Neuron (in vitro differentiated cells): ENCODE data around the gene SULT1A1.
"Not testable (repeated sequence)": the region's sequence is repeated elsewhere in the genome, so short reads cannot be mapped to it uniquely, and the experiment has no call there.

Experiments used
- H2AFZ ChIP-seq: one replicate; pipeline ENCODE4 v1.6.1; 2013; ENCODE audit warnings: low read depth, mild to moderate bottlenecking, inconsistent platforms, low read length, moderate library complexity
- H3K27me3 ChIP-seq: one replicate; pipeline ENCODE4 v1.6.1; 2013; ENCODE audit warnings: low read length; ENCODE audit not compliant: insufficient read depth
- H3K36me3 ChIP-seq: one replicate; pipeline ENCODE4 v1.6.1; 2013; ENCODE audit warnings: low read length; ENCODE audit not compliant: insufficient read depth
- H3K4me1 ChIP-seq: one replicate; pipeline ENCODE4 v1.6.1; 2013; ENCODE audit warnings: low read length; ENCODE audit not compliant: insufficient read depth
- H3K4me3 ChIP-seq: 2 replicates; pipeline ENCODE4 v1.5.1; 2013; ENCODE audit warnings: mild to moderate bottlenecking, low read length, moderate library complexity
- H3K9me3 ChIP-seq: one replicate; pipeline ENCODE4 v1.6.1; 2013; ENCODE audit warnings: low read length

SULT1A1 gene

DNA sequence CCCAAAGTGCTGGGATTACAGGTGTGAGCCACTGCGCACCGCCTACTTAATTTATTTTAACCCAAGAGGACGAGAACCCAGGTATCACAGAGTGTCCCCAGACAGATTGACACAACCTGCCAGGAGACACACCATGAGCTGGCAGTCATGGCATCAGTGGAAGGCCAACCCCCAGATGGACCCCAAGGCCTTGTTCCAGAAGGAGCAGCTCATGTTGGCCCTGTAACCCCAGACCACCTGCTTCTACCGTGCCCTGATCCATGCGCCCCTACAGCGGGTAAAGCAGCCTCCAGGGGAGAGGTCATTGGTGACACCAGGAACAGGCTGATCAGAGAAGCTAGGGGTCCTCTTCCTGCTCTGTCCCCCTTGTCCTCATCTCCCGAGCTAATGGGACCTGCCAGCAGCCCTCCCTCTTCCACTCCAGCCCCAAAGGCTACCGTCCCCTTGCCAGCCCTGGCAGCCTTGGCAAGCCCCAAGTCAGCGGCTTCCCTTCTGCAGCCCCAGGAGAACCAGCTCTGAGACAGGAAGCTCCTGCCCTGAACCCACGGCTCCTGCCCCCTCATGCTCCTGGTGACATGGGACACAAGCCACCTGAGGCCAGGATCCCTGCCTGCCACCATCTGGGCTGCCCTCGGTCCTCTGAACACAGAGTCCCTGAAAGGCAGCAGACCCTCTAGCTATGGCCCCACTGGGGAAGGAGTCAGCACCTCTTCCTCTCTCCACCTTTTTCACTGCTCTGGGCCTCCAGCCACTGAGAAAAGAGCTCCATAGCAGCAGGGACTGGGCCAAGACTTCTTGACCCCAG is 6.3 kb downstream of the SULT1A1 start:
- Histone ChIP-seq H3K9me3 (no peaks in the 10 kb centered on the region), H3K4me3 (no peak overlapping the region), H3K4me1 (no peaks in the 10 kb centered on the region), H2AFZ (no peak overlapping the region), H3K27me3 (no peaks in the 10 kb centered on the region), H3K36me3 (no peaks in the 10 kb centered on the region)

DNA sequence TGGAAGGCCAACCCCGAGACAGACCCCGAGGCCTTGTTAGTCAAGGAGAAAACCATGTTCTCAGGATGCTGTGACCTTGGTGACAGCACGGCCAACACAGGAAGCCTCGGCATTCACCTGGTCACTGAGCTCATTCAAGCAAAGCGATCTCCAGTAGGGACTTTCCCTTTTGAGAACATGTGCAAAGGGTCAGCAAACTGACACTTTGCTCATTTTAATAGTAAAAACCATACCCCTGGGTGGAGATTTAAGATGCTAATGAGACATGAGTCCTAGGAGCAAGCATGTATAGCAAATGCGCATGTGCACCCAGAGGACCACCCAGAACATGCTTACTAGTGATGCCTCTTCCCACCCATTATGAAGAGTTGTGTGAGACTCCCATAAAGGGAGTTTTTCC is 7.3 kb downstream of the SULT1A1 start:
- no peaks in the 10 kb centered on the region for H3K27me3 ChIP-seq
- no peak overlapping the region for H2AFZ ChIP-seq
- H3K4me3 ChIP-seq: no peak overlapping the region
- no peaks in the 10 kb centered on the region for H3K9me3 ChIP-seq
- no peaks in the 10 kb centered on the region for H3K36me3 ChIP-seq
- peaks cover 7% of the 10 kb centered on the region for H3K4me1 ChIP-seq

DNA sequence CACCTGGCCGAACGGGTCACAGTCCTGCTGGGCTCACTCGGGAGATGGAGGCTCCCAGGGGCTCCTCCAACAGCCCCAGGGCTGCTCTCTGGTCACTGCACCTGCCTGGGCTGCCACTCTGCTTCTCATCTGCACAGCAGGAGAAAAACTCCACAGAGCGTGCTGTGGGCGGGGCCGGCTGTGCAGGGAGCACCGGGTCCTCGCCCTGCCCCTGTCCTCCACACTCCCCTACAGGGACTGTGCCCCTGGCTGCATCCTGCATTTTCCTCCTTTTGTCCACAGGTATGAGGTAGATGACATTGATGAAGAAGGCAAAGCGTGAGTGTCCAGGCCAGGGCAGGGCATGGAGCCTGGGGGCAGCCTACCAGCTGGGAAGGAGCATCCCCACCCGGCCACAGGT is 7.8 kb downstream of the SULT1A1 start:
- not testable (repeated sequence) for H3K27me3 ChIP-seq, H2AFZ ChIP-seq

DNA sequence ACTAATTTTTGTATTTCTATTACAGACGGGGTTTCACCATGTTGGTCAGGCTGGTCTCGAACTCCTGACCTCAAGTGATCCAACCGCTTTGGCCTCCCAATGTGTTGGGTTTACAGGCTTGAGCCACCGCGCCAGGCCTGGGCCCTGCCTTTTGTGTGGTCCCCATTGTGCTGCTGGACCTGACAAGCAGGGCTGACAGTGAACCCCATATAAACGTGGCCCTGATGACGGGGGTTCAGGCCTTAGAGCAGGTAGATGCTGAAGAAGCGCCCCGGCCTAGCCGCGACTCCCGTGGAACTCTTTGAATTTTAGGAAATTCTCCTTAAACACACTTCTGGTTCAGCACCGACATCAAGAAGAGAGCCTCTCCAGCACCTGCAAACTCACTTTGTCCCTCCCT is 8.3 kb downstream of the SULT1A1 start:
- H3K4me3 ChIP-seq, H3K27me3 ChIP-seq, H2AFZ ChIP-seq, H3K36me3 ChIP-seq, H3K9me3 ChIP-seq: not testable (repeated sequence)
- peaks cover 17% of the 10 kb centered on the region for H3K4me1 ChIP-seq

More for the DNA sequence above, 7.8 kb downstream of the SULT1A1 start:
- H3K4me1 ChIP-seq: peaks cover 12% of the 10 kb centered on the region
- H3K36me3 ChIP-seq, H3K9me3 ChIP-seq, H3K4me3 ChIP-seq: not testable (repeated sequence)

DNA sequence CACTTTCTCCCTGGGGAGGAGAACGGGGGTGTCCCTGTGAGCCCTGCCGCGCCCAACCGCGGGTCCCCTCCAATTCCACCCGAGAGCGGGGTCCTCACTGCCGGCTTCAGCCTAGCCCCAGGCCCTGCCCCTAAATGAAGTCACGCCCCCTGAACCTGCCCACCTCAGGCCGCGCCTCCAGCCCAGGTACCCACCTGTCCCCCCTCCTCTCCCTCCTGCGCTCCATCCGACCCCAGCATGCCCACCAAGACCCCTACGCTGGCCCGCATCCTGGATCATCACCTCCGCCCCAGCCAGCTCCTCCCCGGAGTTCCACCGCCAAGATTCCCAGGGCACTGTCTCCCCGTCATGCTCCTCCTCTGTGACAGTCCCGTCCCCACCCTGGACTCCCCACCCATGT is 8.9 kb downstream of the SULT1A1 start:
- not testable (repeated sequence) for H3K4me3 ChIP-seq, H3K27me3 ChIP-seq, H3K36me3 ChIP-seq, H2AFZ ChIP-seq, H3K9me3 ChIP-seq
- H3K4me1 ChIP-seq: peaks cover 17% of the 10 kb centered on the region

DNA sequence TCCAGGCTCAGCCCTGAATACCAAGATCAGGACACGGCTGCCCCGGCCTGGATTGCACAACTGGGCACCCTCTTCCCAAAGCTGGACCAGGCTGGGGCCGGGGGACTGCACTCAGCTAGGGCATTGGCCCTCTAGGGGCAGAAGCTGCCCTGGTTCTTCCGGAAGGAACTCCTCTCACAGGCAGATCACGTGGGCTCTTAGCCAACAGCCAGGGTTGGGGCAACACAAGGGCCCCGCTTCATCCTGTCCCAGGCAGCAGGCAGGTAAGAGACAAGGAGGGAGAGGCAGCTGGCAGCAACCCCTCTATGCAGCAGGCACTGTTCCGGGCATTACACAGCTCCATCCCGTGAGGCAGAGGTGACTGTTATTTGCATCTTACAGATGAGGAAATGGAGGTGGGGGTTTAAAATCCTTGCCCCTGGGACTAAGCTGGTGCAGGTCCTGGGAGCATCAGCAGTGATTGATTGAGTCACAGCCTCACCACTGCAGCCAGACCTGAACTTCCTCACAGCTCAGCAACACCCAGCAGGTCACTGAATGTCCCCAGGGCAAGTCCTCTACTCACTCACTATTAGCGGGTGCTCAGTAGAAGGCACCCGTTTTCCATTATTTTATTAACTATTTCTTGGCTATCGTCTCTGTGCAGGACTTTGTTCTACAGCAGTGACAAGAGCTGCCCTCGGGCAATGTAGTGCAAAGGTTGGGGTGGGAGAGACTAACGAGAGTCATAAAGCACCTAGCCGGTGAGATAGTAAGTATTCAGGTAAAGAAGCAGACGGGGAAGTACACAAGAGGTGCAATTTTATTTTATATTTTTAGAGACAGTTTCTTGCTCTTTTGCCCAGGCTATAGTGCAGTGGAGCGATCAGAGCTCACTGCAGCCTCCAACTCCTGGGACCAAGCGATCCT is 10.2 kb downstream of the SULT1A1 start:
- H2AFZ ChIP-seq, H3K36me3 ChIP-seq, H3K4me3 ChIP-seq, H3K9me3 ChIP-seq, H3K27me3 ChIP-seq: not testable (repeated sequence)
- H3K4me1 ChIP-seq: peaks cover 17% of the 10 kb centered on the region

DNA sequence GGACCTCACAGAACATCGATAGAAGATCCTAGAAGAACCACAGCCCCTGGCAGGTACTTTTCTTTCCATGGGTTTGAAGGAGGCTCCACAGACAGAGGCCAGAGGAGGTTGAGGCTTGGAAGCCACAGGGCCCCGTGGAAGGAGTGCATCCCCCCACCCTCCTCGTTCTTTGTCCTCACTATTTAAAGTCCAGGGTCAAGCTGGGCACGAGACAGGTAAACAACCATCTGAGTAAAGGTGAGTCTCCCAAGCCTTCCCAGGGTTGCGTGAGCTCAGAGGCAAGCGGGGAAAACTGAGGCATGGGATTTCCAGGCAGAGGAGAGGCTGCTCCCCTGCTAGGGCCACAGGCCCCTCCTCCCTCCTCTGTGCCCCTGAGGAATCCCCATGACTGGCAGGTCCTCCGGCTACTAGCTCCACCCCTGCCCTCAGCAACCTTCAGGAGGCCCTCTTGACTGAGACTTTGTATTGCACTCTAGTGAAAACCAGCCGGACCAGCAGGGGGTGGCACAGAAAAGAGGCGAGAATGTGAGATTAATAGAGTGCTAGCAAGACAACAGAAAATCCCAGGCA is 12.1 kb downstream of the SULT1A1 start:
- H3K36me3 ChIP-seq: peaks cover 5% of the 10 kb centered on the region
- no peaks in the 10 kb centered on the region for H3K27me3 ChIP-seq
- peaks cover 17% of the 10 kb centered on the region for H3K4me1 ChIP-seq
- H3K4me3 ChIP-seq: no peak overlapping the region
- no peaks in the 10 kb centered on the region for H3K9me3 ChIP-seq
- no peak overlapping the region for H2AFZ ChIP-seq

DNA sequence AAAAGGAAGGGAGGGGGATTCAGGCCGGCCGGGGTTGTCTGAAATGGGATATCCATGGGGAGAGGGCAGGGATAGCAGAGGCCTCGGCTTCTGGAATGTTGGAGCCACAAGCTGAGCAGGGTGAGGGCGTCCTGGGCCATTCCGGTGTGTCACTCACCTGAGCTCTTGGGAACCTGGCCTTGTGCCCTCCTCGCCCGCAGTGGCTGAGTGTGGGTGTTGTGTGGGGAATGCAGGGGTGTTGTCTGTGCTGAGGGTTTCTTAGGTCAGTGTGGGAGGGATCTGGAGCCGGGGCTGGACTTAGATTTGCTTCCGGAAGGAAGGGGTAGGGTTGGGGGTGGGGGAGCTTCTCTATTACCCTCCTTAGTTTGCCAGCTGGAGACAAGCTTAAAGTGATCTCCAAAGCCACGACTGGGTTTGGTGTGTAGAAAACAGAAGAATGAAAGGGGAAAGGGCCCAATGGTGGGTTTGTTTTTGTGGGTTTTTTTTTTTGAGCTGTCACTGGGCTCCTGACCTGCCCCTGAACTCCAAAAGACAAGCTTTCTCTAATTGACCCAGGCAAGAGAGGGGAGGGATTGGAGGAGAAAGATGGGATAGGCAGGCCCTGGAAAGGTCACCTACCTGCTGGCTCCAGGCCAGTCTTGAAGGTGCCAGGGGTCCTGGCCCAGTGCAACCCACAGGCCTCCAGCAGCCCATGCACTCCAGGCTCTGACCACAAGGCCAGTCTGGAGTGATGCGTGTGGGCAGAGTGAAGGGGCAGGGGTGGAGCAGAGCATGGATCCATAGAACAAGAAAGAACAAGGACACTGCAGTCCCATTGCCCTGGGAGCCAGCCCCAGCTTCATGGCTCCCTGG is 12.8 kb downstream of the SULT1A1 start, which contains the start of gene SULT1A2:
SULT1A2 (minus strand) TSS at position 211 of the 852 bp plus-strand sequence. CDS start 1,120 bp downstream, outside the sequence.
- H3K27me3 ChIP-seq: no peaks in the 10 kb centered on the region
- no peak within 1 kb of the TSS for H2AFZ ChIP-seq
- no peak within 1 kb of the TSS for H3K4me3 ChIP-seq
- H3K4me1 ChIP-seq: peaks cover 17% of the 10 kb centered on the region
- peaks cover 10% of the 10 kb centered on the region for H3K36me3 ChIP-seq
- H3K9me3 ChIP-seq: no peaks in the 10 kb centered on the region

DNA sequence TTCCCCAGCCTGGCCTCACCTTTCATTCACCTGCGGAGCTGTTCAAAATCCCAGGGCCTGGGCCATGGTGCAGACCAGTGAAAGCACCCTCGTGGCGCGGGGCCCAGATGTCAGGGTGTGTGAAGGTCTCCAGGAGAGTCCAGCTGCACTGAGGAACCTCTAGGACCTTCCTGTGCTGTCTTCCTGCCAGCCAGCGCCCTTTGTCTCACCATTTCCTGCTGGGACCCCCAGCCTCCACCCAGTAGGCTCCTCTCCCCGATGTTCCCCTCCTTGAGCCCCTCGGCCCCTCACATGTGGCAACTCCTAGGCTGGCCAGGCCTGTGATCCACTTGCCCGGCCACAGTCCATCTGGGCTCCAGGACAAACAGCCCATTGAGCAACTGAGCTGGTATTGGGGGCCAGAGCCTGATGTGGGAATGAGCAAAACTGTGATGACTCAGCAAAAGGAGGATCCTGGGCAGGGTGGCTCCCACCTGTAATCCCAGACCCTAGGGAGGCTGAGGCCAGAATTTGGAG is 13.7 kb downstream of the SULT1A1 start:
- Histone ChIP-seq H2AFZ (no peak overlapping the region), H3K27me3 (no peaks in the 10 kb centered on the region), H3K9me3 (no peaks in the 10 kb centered on the region), H3K4me1 (peaks cover 17% of the 10 kb centered on the region), H3K36me3 (peaks cover 16% of the 10 kb centered on the region), H3K4me3 (no peak overlapping the region)

DNA sequence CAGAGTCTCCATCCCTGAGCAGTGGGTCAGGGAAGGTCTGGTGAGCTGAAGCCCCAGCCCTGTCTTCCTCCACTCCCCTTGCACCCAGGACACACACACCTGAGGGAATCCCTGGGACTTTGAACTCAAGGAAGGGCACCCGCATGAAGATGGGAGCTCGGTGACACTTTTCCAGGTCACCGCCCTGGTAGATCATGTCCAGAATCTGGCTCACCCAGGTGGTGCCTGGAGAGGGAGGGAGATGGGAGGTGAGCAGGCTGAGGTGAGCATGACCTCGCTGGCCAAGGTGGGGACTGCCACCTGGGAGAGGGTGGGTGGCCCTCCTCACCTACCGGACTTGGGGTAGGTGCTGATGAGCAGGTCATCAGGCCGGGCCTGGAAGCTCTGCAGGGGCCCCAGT is 14.4 kb downstream of the SULT1A1 start:
- H3K9me3 ChIP-seq, H3K27me3 ChIP-seq, H2AFZ ChIP-seq, H3K4me3 ChIP-seq: not testable (repeated sequence)
- Histone ChIP-seq H3K4me1 (peaks cover 17% of the 10 kb centered on the region), H3K36me3 (peaks cover 23% of the 10 kb centered on the region)

DNA sequence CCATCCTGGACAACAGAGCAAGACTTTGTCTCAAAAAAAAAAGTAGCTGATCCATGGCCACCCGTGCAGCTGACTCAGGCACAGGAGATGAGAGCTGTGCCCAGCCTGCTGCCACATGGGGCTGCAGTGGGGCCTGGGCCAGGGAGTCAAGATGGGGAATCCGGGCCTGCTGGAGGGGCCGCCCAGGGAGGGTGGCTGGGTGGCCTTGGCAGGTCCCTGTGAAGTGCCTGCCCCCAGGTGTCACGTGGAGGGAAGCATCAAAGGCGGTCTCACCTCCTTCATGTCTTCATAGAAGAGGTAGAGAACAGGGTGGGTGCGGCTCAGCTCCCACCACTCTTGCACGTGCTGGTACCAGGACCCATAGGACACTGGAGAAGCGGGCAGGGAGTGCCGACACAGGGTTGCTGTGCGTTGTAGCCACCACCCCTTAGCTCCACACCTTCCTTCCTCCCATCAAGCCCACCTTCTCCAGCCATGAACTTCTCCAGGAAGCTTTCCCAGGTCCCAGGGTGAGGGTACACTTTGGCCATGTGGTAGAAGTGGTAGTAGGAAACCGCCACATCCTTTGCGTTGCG is 16.8 kb downstream of the SULT1A1 start:
- peaks cover 15% of the 10 kb centered on the region for H3K4me1 ChIP-seq
- no peaks in the 10 kb centered on the region for H3K9me3 ChIP-seq
- peaks cover 43% of the 10 kb centered on the region for H3K36me3 ChIP-seq
- H2AFZ ChIP-seq: no peak overlapping the region
- H3K4me3 ChIP-seq: no peak overlapping the region
- no peaks in the 10 kb centered on the region for H3K27me3 ChIP-seq

DNA sequence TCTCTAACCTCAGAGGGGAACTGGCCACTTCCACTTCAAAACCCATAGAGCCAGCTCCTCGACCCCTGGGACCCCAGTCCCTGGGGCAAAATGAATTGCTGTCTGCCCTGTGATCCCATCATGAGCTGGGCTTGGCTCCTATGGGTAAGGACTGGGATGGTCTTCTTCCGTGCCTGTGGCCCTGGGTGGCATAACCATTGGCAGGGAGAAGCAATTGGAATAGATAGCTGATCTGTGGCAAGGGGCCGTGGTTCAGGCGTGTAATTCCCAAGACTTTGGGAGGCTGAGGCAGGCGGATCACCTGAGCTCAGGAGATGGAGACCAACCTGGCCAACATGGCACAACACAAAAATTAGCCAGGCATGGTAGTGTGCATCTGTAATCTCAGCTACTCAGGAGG is 17.3 kb downstream of the SULT1A1 start:
- peaks cover 44% of the 10 kb centered on the region for H3K36me3 ChIP-seq
- H3K9me3 ChIP-seq: no peaks in the 10 kb centered on the region
- H3K27me3 ChIP-seq: no peaks in the 10 kb centered on the region
- H3K4me1 ChIP-seq: peaks cover 9% of the 10 kb centered on the region
- no peak overlapping the region for H2AFZ ChIP-seq
- H3K4me3 ChIP-seq: no peak overlapping the region
